Osteoblast (primary cell): ENCODE results near the gene OXCT2. TPM values are rescaled to one million over a fixed set of nuclear protein-coding genes. Genes with fewer than 3 reads are reported as not detected.

Experiments used
- DNase-seq: peaks from one replicate; pipeline ENCODE4 v3.0.0; 2011; ENCODE audit warnings: low spot score, mixed read lengths; ENCODE audit not compliant: insufficient read length; ENCODE audit errors: missing footprints
- H2AFZ ChIP-seq: 2 replicates; pipeline ENCODE4 v1.6.0; 2011; ENCODE audit warnings: mild to moderate bottlenecking, low read length
- H3K27ac ChIP-seq: 2 replicates; pipeline ENCODE4 v1.5.1; 2011; ENCODE audit warnings: mild to moderate bottlenecking, low read depth, low read length, moderate library complexity
- H3K27me3 ChIP-seq: 2 replicates; pipeline ENCODE4 v1.6.0; 2012; ENCODE audit warnings: mild to moderate bottlenecking, control low read depth, inconsistent platforms, low read length, moderate library complexity; ENCODE audit not compliant: insufficient read depth
- H3K36me3 ChIP-seq: 2 replicates; pipeline ENCODE4 v1.5.1; 2011; ENCODE audit warnings: mild to moderate bottlenecking, low read length, control low read depth, moderate library complexity; ENCODE audit not compliant: insufficient read depth
- H3K4me1 ChIP-seq: 2 replicates; pipeline ENCODE4 v1.5.1; 2011; ENCODE audit warnings: mild to moderate bottlenecking, low read length, control low read depth, moderate library complexity; ENCODE audit not compliant: insufficient read depth
- H3K4me2 ChIP-seq: 2 replicates; pipeline ENCODE4 v1.6.0; 2011; ENCODE audit warnings: mild to moderate bottlenecking, low read length; ENCODE audit not compliant: insufficient read depth
- H3K4me3 ChIP-seq: fragments of 200-600 bp; sonication (generic); 3 replicates; pipeline ENCODE4 v1.5.1; 2012; ENCODE audit warnings: mild to moderate bottlenecking, low read length, inconsistent platforms; ENCODE audit not compliant: insufficient read depth
- H3K79me2 ChIP-seq: 2 replicates; pipeline ENCODE4 v1.6.0; 2012; ENCODE audit warnings: mild to moderate bottlenecking, low read length, control low read depth, inconsistent platforms; ENCODE audit not compliant: insufficient read depth
- H3K9me3 ChIP-seq: 2 replicates; pipeline ENCODE4 v1.5.1; 2011; ENCODE audit warnings: low read depth, low read length, control low read depth
- H4K20me1 ChIP-seq: 2 replicates; pipeline ENCODE4 v1.6.0; 2012; ENCODE audit warnings: mild to moderate bottlenecking, low read length, control low read depth; ENCODE audit not compliant: insufficient read depth
- total RNA-seq: library from RNA; depleted of rRNA; stranded (reverse); fragments of >200 nt; gene quantifications from 2 replicates; pipeline ENCODE4 v1.2.3, GENCODE V29; 2012
- TF ChIP-seq, protein P1 (sequence below): IDR thresholded peaks from 2 replicates; pipeline ENCODE4 v1.5.1; 2011; ENCODE audit warnings: mild to moderate bottlenecking, low read depth, low read length, moderate library complexity; ENCODE audit errors: extremely low read depth

OXCT2 gene
- total RNA-seq, 1 donor = 1.1 TPM

GRCh38 chr1:39755965-39756659, 15.0 kb downstream of the OXCT2 start:
- Histone ChIP-seq H3K4me3 (no peak overlapping the region), H3K9me3 (no peaks in the 10 kb centered on the region), H2AFZ (no peak overlapping the region), H3K27ac (no peak overlapping the region), H3K79me2 (no peaks in the 10 kb centered on the region), H3K27me3 (no peaks in the 10 kb centered on the region), H3K4me1 (no peaks in the 10 kb centered on the region), H3K36me3 (peaks cover 34% of the 10 kb centered on the region), H3K4me2 (no peak overlapping the region), H4K20me1 (no peaks in the 10 kb centered on the region)
- DNase-seq = peak; percentile 51
- TF ChIP-seq, protein P1, sequence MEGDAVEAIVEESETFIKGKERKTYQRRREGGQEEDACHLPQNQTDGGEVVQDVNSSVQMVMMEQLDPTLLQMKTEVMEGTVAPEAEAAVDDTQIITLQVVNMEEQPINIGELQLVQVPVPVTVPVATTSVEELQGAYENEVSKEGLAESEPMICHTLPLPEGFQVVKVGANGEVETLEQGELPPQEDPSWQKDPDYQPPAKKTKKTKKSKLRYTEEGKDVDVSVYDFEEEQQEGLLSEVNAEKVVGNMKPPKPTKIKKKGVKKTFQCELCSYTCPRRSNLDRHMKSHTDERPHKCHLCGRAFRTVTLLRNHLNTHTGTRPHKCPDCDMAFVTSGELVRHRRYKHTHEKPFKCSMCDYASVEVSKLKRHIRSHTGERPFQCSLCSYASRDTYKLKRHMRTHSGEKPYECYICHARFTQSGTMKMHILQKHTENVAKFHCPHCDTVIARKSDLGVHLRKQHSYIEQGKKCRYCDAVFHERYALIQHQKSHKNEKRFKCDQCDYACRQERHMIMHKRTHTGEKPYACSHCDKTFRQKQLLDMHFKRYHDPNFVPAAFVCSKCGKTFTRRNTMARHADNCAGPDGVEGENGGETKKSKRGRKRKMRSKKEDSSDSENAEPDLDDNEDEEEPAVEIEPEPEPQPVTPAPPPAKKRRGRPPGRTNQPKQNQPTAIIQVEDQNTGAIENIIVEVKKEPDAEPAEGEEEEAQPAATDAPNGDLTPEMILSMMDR = no peak

- Histone ChIP-seq H3K4me1 (no peaks in the 10 kb centered on the region), H3K27me3 (no peaks in the 10 kb centered on the region), H3K4me3 (no peak overlapping the region), H3K27ac (no peak overlapping the region), H3K79me2 (no peaks in the 10 kb centered on the region), H3K9me3 (no peaks in the 10 kb centered on the region), H2AFZ (no peak overlapping the region), H3K4me2 (no peak overlapping the region), H4K20me1 (no peaks in the 10 kb centered on the region), H3K36me3 (peaks cover 44% of the 10 kb centered on the region)
- TF ChIP-seq, protein P1 = no peak
- DNase-seq = peak; percentile 48
Measured at GRCh38 chr1:39754906-39755504, 16.1 kb downstream of the OXCT2 start.

DNA sequence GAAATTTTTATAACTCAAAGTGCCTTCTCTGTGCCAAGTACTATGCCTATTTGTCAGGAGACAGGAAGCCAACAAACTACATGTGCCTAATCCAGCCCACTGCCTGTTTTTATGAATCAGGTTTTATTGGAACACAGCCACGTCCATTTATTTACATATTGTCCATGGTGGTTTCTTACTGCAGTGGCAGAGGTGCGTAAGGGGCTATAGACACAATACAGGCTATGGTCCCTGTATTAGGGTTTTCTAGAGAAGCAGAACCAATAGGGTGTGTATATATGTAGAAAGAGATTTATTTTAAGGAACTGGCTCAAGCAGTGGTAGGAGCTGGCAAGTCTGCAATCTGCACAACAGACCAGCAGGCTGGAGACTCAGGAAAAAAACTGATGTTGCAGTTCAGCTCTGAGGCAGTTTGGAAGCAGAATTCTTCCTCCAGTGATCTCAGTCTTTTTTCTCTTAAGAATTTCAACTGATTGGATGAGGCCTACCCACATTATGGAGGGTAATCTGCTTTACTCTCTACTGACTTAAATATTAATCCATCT, 17.1 kb downstream of the OXCT2 start:
- TF ChIP-seq, protein P1 = no peak

More for the DNA sequence above, 17.1 kb downstream of the OXCT2 start:
- Histone ChIP-seq H3K36me3 (peaks cover 49% of the 10 kb centered on the region), H2AFZ (no peak overlapping the region), H3K27ac (no peak overlapping the region), H3K4me3 (no peak overlapping the region), H3K4me1 (no peaks in the 10 kb centered on the region), H3K27me3 (no peaks in the 10 kb centered on the region), H3K79me2 (no peaks in the 10 kb centered on the region), H3K9me3 (no peaks in the 10 kb centered on the region), H4K20me1 (no peaks in the 10 kb centered on the region), H3K4me2 (no peak overlapping the region)
- no peak for DNase-seq
